ENCODE results near the gene DGCR8. TPM values are rescaled to one million over a fixed set of nuclear protein-coding genes. Genes with fewer than 3 reads are reported as not detected.

Gene DGCR8
- total and polyA plus RNA-seq, 7 donors, result 6.7 to 32.7 (median 15.3) TPM

DNA sequence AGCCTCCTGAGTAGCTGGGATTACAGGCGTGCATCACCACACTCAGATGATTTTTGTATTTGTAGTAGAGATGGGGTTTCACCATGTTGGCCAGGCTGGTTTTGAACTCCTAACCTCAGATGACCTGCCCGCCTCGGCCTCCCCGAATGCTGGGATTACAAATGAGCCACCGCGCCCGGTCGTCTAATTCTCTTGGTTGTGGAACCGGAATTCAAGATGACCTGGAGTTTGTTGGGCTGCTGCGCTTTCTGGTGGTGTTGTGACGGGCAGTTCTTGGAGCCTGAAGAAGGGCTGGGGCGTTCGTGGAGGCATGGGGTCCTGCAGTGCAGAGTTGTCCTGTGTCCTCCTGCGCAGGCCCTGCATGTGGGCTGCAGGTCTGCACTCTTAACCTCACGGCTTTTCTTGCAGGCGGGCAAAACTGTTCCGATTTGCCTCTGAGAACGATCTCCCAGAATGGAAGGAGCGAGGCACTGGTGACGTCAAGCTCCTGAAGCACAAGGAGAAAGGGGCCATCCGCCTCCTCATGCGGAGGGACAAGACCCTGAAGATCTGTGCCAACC, 41.9 kb downstream of the DGCR8 start:
- no peaks in the 10 kb centered on the region for H3K27me3 ChIP-seq
- DNase-seq, result no peak
- H3K9me3 ChIP-seq, result no peaks in the 10 kb centered on the region
- H3K36me3 ChIP-seq, result peaks cover 4 to 69% (median 36%) of the 10 kb centered on the region in 4 donors
- TF ChIP-seq POLR2AphosphoS5 (IDR thresholded peaks at IDR 0.05) (no peak), EP300 (IDR thresholded peaks at IDR 0.05) (no peak), POLR2A (IDR thresholded peaks at IDR 0.05) (no peak)
- TF ChIP-seq, protein P1, sequence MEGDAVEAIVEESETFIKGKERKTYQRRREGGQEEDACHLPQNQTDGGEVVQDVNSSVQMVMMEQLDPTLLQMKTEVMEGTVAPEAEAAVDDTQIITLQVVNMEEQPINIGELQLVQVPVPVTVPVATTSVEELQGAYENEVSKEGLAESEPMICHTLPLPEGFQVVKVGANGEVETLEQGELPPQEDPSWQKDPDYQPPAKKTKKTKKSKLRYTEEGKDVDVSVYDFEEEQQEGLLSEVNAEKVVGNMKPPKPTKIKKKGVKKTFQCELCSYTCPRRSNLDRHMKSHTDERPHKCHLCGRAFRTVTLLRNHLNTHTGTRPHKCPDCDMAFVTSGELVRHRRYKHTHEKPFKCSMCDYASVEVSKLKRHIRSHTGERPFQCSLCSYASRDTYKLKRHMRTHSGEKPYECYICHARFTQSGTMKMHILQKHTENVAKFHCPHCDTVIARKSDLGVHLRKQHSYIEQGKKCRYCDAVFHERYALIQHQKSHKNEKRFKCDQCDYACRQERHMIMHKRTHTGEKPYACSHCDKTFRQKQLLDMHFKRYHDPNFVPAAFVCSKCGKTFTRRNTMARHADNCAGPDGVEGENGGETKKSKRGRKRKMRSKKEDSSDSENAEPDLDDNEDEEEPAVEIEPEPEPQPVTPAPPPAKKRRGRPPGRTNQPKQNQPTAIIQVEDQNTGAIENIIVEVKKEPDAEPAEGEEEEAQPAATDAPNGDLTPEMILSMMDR (IDR thresholded peaks at IDR 0.05), result no peak
- no peak overlapping the region for H3K27ac ChIP-seq
- no peak overlapping the region for H3K4me3 ChIP-seq
- intact Hi-C loops (cut with DNase I), result no loop called here
- peaks cover 0 to 43% (median 26%) of the 10 kb centered on the region in 4 donors for H3K4me1 ChIP-seq
- WGBS, 2 donors, result 93 to 95% methylated on average over 22 of the region's 22 CpGs

DNA sequence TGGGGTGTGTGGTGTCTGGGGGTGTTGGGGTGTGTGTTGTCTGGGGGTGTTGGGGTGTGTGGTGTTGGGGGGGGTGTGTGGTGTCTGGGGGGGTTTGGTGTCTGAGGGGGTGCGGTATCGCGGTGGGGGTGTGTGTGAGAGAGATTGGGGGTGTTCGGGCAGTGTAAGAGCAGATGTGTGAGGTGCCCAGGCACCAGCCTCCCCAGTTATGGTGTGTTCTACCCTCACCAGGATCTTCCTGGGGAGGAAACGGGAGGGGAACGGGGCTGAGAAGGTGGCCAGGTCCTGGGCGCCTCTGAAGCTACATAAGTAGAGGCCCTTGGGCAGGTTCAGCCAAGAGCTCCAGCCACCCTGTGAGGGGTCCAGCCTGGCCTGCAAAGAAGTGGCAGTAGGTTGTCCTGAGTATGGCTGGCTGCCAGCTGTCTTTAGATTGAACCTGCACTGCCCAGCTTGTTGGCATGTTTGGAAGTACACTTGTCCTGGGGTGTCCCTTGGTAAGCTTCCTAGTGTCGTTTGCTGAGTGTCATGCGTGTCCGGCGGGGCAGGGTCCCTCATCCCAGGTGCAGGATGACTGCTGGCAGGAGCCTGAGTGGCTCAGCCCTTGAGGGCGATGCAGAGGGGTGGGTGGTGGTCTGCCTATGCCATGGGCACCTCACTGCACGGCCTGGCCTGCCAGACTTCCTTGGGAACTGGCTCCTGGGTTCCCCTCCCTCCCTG, 43.5 kb downstream of the DGCR8 start:
- H3K27ac ChIP-seq, result no peak overlapping the region
- DNase-seq, result no peak
- WGBS, 2 donors, result 91 to 94% methylated on average over 13 of the region's 13 CpGs
- peaks cover 4 to 81% (median 39%) of the 10 kb centered on the region in 4 donors for H3K36me3 ChIP-seq
- H3K27me3 ChIP-seq, result no peaks in the 10 kb centered on the region
- intact Hi-C loops (cut with DNase I), result no loop called here
- peaks cover 0 to 35% (median 17%) of the 10 kb centered on the region in 4 donors for H3K4me1 ChIP-seq
- no peaks in the 10 kb centered on the region for H3K9me3 ChIP-seq
- TF ChIP-seq POLR2AphosphoS5 (IDR thresholded peaks at IDR 0.05) (no peak), EP300 (IDR thresholded peaks at IDR 0.05) (no peak), POLR2A (IDR thresholded peaks at IDR 0.05) (no peak)
- TF ChIP-seq, protein P1 (IDR thresholded peaks at IDR 0.05), result no peak
- no peak overlapping the region for H3K4me3 ChIP-seq

DNA sequence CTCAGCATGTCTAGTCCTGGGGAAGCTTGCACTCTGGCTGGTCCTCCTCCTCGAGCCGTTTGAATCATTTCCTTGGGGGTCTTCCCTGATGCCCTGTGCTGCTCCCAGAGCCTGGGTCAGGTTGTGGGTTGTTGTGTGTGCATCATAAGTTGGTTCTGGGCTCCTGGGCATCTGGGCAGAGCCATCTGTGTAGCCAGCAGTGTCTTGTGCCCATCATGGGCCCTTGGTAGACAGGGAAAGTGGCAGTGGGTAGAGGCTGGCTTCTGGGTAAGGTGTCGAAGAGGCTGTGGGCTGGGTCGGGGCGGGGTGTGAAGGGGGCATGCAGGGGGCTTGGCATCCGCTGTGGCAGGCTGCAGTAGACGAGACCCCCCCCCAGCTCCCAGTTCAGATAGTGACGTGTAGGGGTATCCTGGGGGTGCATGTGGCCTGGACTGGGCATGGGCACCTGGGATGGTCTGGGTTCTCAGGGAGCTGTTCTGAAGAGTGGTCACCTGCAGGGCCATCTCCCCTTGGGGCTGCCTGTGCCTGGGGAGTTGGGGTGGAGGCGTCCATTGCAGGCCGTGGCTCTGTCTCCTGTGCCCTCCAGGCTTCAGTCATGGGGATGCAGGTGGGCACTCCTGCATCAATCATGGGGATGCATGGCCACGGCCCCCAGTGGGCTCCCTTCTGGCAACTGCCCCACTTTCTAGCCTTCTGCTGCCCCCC, 44.2 kb downstream of the DGCR8 start:
- 94% methylated on average over 11 of the region's 11 CpGs for WGBS, 2 donors
- Histone ChIP-seq H3K27me3 (no peaks in the 10 kb centered on the region), H3K27ac (no peak overlapping the region), H3K9me3 (no peaks in the 10 kb centered on the region), H3K36me3 (peaks cover 4 to 77% (median 39%) of the 10 kb centered on the region in 4 donors), H3K4me1 (peaks cover 0 to 28% (median 12%) of the 10 kb centered on the region in 4 donors), H3K4me3 (no peak overlapping the region)
- TF ChIP-seq POLR2A (IDR thresholded peaks at IDR 0.05), result no peak
- TF ChIP-seq, protein P1 (IDR thresholded peaks at IDR 0.05), result no peak
- DNase-seq, result no peak
- intact Hi-C loops (cut with DNase I), result no loop called here

DNA sequence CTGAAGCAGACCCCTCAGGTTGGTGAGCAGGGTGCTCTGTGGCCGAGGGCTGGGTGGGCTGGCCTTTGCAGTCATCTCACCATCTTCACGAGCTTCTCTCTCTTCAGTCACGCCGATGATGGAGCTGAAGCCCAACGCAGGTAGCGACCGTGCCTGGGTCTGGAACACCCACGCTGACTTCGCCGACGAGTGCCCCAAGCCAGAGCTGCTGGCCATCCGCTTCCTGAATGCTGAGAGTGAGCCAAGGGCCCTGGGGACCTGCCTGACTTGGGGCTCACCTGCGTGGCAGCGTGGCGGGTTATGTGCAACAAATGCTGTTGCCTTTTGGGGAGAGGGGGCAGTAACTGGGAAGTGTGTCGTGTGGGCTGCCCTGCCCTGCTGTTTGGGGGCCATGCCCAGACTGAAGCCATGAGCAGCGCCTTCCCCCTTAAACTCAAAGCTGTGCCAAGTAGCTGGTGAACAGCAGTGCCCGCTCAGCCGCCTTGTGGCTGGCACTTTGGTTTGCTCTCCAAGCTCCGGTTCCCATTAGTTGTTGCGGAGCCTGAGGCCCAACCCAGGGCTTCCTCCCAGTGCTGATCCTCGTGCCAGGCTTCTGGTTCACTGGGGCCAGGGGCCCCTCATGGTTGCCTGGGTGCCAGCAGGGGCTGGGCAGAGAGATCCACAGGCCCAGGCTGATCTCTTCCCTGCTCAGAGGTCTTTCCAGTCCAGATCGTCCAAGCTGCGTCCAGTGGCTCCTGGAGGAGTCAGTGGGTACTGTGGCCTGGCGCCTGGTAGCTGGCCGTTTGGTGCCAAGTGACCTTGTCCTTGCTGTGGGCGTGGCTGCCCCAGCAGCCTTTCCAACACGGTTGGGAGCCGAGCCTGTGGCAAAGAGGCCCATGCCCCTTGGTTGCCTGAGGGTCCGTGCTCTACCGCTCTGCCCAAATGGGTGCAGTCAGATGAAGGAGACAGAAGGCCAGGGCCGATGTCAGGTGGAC, 45.4 kb downstream of the DGCR8 start:
- TF ChIP-seq EP300 (IDR thresholded peaks at IDR 0.05), result no peak
- intact Hi-C loops (cut with DNase I), result no loop called here
- no peaks in the 10 kb centered on the region for H3K27me3 ChIP-seq
- H3K36me3 ChIP-seq, result peaks cover 0 to 65% (median 30%) of the 10 kb centered on the region in 4 donors
- H3K4me1 ChIP-seq, result peaks cover 0 to 19% (median 5%) of the 10 kb centered on the region in 4 donors
- H3K4me3 ChIP-seq, result no peak overlapping the region
- DNase-seq, result no peak
- H3K27ac ChIP-seq, result no peak overlapping the region
- 89 to 93% methylated on average over 32 of the region's 32 CpGs for WGBS, 2 donors
- no peaks in the 10 kb centered on the region for H3K9me3 ChIP-seq
